Esophagus muscularis mucosa (tissue), 4 donors: ENCODE results near the gene UVSSA. TPM values are rescaled to one million over a fixed set of nuclear protein-coding genes. Genes with fewer than 3 reads are reported as not detected.

Experiments
- DNase-seq: peaks from one replicate; pipeline ENCODE4 v3.0.0-alpha.2; 2017; ENCODE audit errors: extremely low spot score
- H3K27ac ChIP-seq, 4 donors: fragments of 200-600 bp; sonication (generic); replicated peaks in 1 of 4; 1 replicate in 3 of 4; 2 replicates in 1 of 4; pipeline ENCODE4 v1.5.1; 2016 to 2019; ENCODE audit warnings: mild to moderate bottlenecking in 1 of 4
- H3K27me3 ChIP-seq, 4 donors: fragments of 200-600 bp; sonication (generic); one replicate each; pipeline versions ENCODE4 v1.5.1 to v1.6.0; 2016 to 2019
- H3K36me3 ChIP-seq, 4 donors: fragments of 200-600 bp; sonication (generic); one replicate each; pipeline ENCODE4 v1.5.1; 2016 to 2019
- H3K4me1 ChIP-seq, 4 donors: fragments of 200-600 bp; sonication (generic); one replicate each; pipeline ENCODE4 v1.5.1; 2016 to 2019
- H3K4me3 ChIP-seq, 4 donors: fragments of 200-600 bp; sonication (generic); 1 replicate in 2 of 4; 2 replicates in 2 of 4; pipeline ENCODE4 v1.5.1; 2016 to 2019; ENCODE audit warnings: mild to moderate bottlenecking in 4 of 4, moderate library complexity in 1 of 4
- H3K9me3 ChIP-seq, 4 donors: fragments of 200-600 bp; sonication (generic); 1 replicate in 3 of 4; 2 replicates in 1 of 4; pipeline ENCODE4 v1.5.1; 2016 to 2019
- EP300 ChIP-seq: sonication (generic); formaldehyde crosslinking; IDR thresholded peaks from one replicate; pipeline ENCODE4 v1.6.1; 2017; ENCODE audit warnings: antibody characterized with exemption
- POLR2A ChIP-seq: fragments of 450-650 bp; IDR thresholded peaks from one replicate; pipeline ENCODE4 v1.6.1; 2017; ENCODE audit warnings: antibody characterized with exemption, moderate library complexity, mild to moderate bottlenecking, low read depth
- POLR2AphosphoS5 ChIP-seq, 2 donors: sonication (generic); formaldehyde crosslinking; IDR thresholded peaks; one replicate each; pipeline ENCODE4 v1.6.1; 2017; ENCODE audit warnings: antibody characterized with exemption in 2 of 2
- WGBS: methylation state at CpG from one replicate; pipeline ENCODE4 v1.1.5; 2018; 5-methylcytosine and 5-hydroxymethylcytosine counted together
- intact Hi-C: fragments of 100-400 bp; cut with DNase I; formaldehyde crosslinking; loops from one replicate; pipeline ENCODE4 v1.15.1; 2023
- total RNA-seq, 4 donors: library from RNA; depleted of rRNA; stranded (reverse); fragments of >200 nt; gene quantifications; one replicate each; pipeline versions ENCODE4 v1.1.0 to v1.2.1, GENCODE V29; 2016
- TF ChIP-seq, protein P1 (sequence below), 3 experiments: fragments of 200-600 bp in 2 of 3; fragments of 450-650 bp in 1 of 3; sonication (generic) in 2 of 3; IDR thresholded peaks; one replicate each; pipeline ENCODE4 v1.5.1; 2017 to 2019; ENCODE audit warnings: antibody characterized with exemption in 3 of 3, mild to moderate bottlenecking in 2 of 3, moderate library complexity in 1 of 3

UVSSA gene
- total RNA-seq, 4 donors from 2014 or later: 8.9 to 16.5 (median 13.1) TPM

DNA sequence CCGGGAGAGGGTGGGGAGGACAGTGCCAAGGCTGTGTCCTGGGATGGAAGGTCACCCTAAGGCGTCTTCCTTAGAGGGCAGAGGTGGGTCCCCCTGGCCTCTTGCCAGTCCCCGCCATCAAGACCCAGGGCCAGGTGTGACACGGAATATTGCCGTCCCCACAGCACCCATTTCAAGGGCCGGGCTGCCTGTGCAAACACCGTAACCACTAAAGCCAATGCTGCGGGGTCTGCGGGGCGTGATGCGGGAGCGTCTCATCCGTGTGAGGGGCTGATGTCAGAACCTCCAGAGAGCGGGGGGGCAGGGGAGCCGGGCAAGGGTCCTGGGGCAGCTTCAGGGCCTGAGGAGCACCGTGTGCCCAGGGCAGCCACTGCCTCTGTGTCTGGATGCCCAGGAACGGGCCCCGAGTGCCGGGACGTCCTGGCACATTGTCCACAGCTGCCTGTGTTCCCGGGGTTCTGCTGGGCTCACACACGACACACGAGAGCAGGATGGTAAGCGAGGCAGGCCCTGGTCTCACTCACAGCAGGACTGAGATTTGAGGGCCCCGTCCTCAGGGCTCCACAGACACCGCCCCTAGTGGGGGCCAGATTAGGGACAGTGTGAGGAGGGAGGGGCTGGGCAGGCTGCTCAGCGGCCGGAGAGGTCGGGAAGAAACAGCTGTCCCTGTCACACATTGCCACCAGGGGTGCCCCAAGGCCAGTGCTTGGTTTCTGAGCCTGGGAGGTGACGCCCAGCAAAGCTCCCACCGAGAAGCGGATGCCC, 30.0 kb downstream of the UVSSA start:
- H3K4me1 ChIP-seq: no peaks in the 10 kb centered on the region
- H3K9me3 ChIP-seq: no peaks in the 10 kb centered on the region
- intact Hi-C loops: no loop called here
- H3K27ac ChIP-seq: no peak overlapping the region
- H3K27me3 ChIP-seq: no peaks in the 10 kb centered on the region
- DNase-seq: no peak
- TF ChIP-seq, protein P1, sequence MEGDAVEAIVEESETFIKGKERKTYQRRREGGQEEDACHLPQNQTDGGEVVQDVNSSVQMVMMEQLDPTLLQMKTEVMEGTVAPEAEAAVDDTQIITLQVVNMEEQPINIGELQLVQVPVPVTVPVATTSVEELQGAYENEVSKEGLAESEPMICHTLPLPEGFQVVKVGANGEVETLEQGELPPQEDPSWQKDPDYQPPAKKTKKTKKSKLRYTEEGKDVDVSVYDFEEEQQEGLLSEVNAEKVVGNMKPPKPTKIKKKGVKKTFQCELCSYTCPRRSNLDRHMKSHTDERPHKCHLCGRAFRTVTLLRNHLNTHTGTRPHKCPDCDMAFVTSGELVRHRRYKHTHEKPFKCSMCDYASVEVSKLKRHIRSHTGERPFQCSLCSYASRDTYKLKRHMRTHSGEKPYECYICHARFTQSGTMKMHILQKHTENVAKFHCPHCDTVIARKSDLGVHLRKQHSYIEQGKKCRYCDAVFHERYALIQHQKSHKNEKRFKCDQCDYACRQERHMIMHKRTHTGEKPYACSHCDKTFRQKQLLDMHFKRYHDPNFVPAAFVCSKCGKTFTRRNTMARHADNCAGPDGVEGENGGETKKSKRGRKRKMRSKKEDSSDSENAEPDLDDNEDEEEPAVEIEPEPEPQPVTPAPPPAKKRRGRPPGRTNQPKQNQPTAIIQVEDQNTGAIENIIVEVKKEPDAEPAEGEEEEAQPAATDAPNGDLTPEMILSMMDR (IDR thresholded peaks at IDR 0.05): no peak
- TF ChIP-seq EP300: no peak
- TF ChIP-seq POLR2AphosphoS5 (IDR thresholded peaks at IDR 0.05): no peak
- no peak for TF ChIP-seq POLR2A
- H3K36me3 ChIP-seq: peaks cover 15 to 96% (median 61%) of the 10 kb centered on the region in 4 donors
- no peak overlapping the region for H3K4me3 ChIP-seq
- 97% methylated on average over 14 of the region's 32 CpGs for WGBS

DNA sequence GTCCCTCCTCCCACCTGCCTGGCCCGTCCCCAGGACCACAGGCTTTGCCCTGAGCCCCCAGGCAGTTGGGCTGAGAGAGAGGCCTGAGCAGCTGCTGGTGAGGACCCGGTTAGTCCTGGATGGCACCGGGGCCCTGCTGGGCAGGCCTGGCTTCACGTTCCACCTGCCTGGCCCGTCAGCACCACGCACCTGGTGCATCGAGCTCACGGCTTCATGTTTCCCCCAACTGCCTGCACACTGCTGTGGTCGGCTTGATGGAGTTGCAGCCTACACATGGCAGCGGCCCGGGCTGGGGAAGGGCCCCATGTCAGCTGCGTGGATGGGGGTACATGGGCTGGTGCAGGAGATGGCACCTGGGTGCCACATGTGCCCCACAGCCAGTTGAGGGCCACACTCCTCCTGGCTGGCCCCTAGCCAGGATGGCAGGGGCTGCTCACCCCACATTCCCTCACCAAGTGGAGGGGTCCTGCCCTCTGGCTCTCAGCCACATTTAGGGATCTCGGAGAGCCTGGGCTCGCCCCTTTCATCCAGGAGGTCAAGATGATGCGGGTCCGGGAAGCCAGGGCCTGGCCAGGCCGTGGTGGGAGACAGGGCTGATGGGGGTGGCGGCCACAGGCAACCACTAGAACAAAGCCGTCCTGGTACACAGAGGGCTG, 30.7 kb downstream of the UVSSA start:
- no peak for TF ChIP-seq POLR2A
- no peak for TF ChIP-seq EP300
- no peak for TF ChIP-seq POLR2AphosphoS5 (IDR thresholded peaks at IDR 0.05)
- TF ChIP-seq, protein P1 (IDR thresholded peaks at IDR 0.05): no peak
- Histone ChIP-seq H3K9me3 (no peaks in the 10 kb centered on the region), H3K36me3 (peaks cover 15 to 96% (median 63%) of the 10 kb centered on the region in 4 donors), H3K27me3 (no peaks in the 10 kb centered on the region), H3K4me1 (no peaks in the 10 kb centered on the region), H3K4me3 (no peak overlapping the region), H3K27ac (no peak overlapping the region)
- DNase-seq: no peak
- 100% methylated on average over 2 of the region's 19 CpGs for WGBS
- intact Hi-C loops: no loop called here

DNA sequence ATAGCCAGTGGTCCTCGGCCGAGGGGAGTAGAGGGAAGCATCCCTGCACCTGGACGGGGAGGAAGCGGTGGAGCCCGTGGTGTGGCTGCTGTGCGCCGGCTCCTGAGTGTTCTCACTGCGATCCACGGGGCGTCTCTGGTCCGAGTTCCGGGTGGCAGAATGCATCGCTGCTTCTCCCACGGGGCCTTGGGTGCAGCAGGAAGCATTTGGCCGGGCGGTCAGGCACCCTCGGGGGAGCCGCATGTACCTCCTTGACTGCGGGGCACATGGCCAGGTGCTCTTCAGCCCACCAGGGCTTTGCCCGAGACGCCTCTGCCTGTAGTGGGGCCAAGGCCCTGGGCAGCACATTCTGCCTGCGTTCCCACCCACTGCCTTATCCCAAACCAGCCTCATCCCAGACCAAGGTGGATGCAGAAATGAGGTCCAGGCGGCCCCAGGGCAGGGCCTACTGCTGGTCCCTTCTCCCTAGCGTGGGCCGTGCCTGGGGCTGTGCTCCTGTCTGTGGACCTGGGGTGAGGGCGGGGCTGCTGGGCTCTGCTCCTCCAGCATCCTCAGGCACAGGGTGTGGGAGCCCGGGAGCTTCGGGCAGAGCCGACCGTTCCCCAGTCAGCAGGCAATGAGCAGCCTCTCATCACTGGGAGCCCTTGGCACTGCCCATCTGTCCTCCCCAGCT, 31.7 kb downstream of the UVSSA start:
- H3K27me3 ChIP-seq: no peaks in the 10 kb centered on the region
- H3K4me1 ChIP-seq: no peaks in the 10 kb centered on the region
- TF ChIP-seq POLR2AphosphoS5 (IDR thresholded peaks at IDR 0.05) (no peak), EP300 (no peak), POLR2A (no peak)
- TF ChIP-seq, protein P1 (IDR thresholded peaks at IDR 0.05): no peak
- no peaks in the 10 kb centered on the region for H3K9me3 ChIP-seq
- H3K4me3 ChIP-seq: no peak overlapping the region
- 89% methylated on average over 6 of the region's 30 CpGs for WGBS
- intact Hi-C loops: no loop called here
- no peak overlapping the region for H3K27ac ChIP-seq
- peaks cover 15 to 96% (median 65%) of the 10 kb centered on the region in 4 donors for H3K36me3 ChIP-seq
- no peak for DNase-seq

- 100% methylated on average over 4 of the region's 27 CpGs for WGBS
- TF ChIP-seq, protein P1 (IDR thresholded peaks at IDR 0.05): no peak
- TF ChIP-seq EP300: no peak
- TF ChIP-seq POLR2AphosphoS5 (IDR thresholded peaks at IDR 0.05): no peak
- no peak for TF ChIP-seq POLR2A
- Histone ChIP-seq H3K9me3 (no peaks in the 10 kb centered on the region), H3K4me1 (no peaks in the 10 kb centered on the region), H3K27me3 (no peaks in the 10 kb centered on the region), H3K4me3 (no peak overlapping the region), H3K27ac (no peak overlapping the region), H3K36me3 (peaks cover 22 to 96% (median 65%) of the 10 kb centered on the region in 4 donors)
- DNase-seq: no peak
- intact Hi-C loops: no loop called here
Observed at GRCh38 chr4:1379351-1379781, 32.4 kb downstream of the UVSSA start.
